ENCODE results near the gene NAT14.

DNA sequence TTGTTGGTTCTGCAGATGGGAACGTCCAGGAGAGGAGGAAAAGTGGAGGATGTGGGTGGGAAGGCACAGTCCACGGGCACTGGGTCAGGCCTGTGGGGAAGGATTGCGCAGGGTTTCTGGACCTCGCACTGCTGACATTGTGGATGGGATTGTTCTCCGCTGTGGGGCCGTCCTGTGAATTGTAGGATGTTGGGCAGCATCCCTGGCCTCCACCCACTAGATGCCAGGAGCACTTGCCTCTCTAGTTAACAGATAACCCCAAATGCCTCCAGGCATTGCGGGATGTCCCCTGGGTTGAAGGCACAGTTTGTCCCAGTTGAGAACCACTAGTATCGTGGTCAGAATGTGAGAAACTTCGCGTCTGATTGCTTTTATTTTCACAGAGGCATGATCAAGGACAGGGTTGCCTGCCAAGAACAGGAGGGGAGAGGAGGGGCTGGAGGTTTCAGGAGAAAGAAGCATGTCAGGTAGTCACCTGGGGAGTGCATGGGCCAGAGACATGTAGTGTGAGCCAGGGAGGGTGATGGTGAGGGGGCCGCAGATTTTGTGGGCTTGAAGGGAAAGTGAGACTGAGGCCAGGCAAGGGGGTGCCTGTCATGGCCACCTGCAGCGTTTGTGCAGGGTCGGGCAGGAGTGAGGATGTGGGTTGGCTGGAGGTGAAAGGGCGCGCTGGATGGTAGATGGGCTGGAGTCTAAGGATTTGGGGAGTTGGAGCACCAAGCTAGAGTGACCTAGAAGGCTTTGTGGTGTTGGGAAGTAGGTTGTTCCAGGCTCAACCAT lies 5.3 kb upstream of the NAT14 start:
- TF ChIP-seq, protein P1, sequence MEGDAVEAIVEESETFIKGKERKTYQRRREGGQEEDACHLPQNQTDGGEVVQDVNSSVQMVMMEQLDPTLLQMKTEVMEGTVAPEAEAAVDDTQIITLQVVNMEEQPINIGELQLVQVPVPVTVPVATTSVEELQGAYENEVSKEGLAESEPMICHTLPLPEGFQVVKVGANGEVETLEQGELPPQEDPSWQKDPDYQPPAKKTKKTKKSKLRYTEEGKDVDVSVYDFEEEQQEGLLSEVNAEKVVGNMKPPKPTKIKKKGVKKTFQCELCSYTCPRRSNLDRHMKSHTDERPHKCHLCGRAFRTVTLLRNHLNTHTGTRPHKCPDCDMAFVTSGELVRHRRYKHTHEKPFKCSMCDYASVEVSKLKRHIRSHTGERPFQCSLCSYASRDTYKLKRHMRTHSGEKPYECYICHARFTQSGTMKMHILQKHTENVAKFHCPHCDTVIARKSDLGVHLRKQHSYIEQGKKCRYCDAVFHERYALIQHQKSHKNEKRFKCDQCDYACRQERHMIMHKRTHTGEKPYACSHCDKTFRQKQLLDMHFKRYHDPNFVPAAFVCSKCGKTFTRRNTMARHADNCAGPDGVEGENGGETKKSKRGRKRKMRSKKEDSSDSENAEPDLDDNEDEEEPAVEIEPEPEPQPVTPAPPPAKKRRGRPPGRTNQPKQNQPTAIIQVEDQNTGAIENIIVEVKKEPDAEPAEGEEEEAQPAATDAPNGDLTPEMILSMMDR (IDR thresholded peaks at IDR 0.05; ENCODE audit: poor library complexity, severe bottlenecking) = no peak
- TF ChIP-seq POLR2AphosphoS5 (IDR thresholded peaks at IDR 0.05) = no peak

All from neural cell (in vitro differentiated cells).